OCI-LY7 (cell line): ENCODE measurements around the gene CFAP92.

Source experiments
- EZH2phosphoT487 ChIP-seq: fragments of 200-600 bp; sonication (generic); IDR thresholded peaks from 2 replicates; pipeline ENCODE4 v1.6.1; 2018; ENCODE audit warnings: low read depth, borderline replicate concordance, mild to moderate bottlenecking, mixed run types, antibody characterized with exemption, low read length, moderate library complexity, mixed read lengths
- TF ChIP-seq, protein P1 (sequence below): fragments of 200-600 bp; sonication (generic); conservative IDR thresholded peaks from 2 replicates; pipeline ENCODE4 v1.5.1; 2014; ENCODE audit warnings: mild to moderate bottlenecking, antibody characterized with exemption, low read length, moderate library complexity, mixed read lengths

DNA sequence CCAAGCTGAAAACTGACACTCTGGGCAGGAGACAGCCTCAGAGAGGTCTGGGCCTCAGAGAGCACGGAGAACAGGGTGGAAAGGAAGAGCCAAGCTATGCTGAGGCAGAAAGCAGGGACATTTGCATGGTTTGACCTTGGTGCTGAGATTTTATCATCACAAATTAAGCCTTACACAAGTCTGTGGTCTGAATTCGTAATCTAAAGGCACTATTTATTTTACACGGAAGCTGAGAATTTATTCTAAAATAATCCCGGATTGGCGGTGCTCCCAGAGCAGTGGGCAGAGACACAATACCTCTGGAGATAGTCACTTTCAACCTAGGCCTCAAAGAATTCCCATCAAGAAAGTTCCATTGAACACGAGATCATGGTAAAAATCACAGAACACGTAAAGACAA lies 47.5 kb downstream of the CFAP92 start:
- TF ChIP-seq, protein P1, sequence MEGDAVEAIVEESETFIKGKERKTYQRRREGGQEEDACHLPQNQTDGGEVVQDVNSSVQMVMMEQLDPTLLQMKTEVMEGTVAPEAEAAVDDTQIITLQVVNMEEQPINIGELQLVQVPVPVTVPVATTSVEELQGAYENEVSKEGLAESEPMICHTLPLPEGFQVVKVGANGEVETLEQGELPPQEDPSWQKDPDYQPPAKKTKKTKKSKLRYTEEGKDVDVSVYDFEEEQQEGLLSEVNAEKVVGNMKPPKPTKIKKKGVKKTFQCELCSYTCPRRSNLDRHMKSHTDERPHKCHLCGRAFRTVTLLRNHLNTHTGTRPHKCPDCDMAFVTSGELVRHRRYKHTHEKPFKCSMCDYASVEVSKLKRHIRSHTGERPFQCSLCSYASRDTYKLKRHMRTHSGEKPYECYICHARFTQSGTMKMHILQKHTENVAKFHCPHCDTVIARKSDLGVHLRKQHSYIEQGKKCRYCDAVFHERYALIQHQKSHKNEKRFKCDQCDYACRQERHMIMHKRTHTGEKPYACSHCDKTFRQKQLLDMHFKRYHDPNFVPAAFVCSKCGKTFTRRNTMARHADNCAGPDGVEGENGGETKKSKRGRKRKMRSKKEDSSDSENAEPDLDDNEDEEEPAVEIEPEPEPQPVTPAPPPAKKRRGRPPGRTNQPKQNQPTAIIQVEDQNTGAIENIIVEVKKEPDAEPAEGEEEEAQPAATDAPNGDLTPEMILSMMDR: no peak
- no peak for TF ChIP-seq EZH2phosphoT487
